ENCODE data around the gene NCOA7.
"Not testable (repeated sequence)": the region's sequence is repeated elsewhere in the genome, so short reads cannot be mapped to it uniquely, and the experiment has no call there.

The NCOA7 gene

GRCh38 chr6:125918681-125919566, 128.2 kb downstream of the NCOA7 start:
- peak; percentile 32 for DNase-seq (ENCODE audit: low read depth)

DNA sequence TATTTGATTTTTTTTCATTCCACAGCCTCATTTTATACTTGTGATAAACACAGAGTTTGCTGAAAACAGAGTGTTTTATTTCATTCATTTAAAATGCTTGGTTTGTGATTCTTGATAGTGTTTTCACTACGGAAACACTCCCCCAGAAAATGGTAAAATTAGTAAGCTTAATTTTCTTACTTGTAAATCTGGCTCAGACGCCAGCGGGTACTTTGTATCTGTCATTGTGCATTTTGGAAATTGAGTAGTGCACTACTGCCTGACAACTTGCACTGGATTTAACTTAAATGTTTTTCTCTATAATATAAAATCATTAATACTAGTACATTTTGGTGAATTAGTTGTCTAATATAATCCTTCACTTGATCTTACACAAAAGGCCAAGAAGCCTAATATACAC, 128.9 kb downstream of the NCOA7 start:
- DNase-seq (ENCODE audit: low read depth), result no peak

GRCh38 chr6:125922322-125922860, 131.6 kb downstream of the NCOA7 start:
- no peak for DNase-seq (ENCODE audit: low read depth)

DNA sequence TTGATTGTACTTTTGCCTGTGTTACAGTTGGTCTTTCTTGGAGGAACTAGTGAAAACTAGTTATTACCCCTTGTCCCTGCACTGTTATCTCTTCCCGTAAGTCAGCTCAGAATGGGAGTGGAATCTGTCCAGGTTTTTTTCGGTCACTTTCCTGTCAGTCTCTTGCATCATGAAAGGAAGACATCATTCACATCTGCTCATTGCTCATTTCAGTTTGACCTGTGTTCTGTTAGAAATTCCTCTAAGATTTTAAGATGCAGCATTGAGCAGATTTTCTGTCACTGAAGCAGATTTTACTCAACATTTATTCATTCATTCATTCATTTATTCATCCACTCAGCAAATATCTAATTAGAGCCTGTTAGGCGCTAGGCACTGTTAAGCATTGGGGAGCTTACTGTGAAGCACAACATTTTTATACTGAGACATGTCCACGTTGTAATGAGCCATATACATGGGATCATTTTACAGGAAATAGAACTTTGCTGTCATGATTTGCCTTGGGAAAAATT, 132.7 kb downstream of the NCOA7 start:
- DNase-seq (ENCODE audit: low read depth), result no peak

GRCh38 chr6:125924169-125924568, 133.4 kb downstream of the NCOA7 start:
- DNase-seq (ENCODE audit: low read depth), result no peak

GRCh38 chr6:125924697-125925358, 134.1 kb downstream of the NCOA7 start:
- no peak for DNase-seq (ENCODE audit: low read depth)

DNA sequence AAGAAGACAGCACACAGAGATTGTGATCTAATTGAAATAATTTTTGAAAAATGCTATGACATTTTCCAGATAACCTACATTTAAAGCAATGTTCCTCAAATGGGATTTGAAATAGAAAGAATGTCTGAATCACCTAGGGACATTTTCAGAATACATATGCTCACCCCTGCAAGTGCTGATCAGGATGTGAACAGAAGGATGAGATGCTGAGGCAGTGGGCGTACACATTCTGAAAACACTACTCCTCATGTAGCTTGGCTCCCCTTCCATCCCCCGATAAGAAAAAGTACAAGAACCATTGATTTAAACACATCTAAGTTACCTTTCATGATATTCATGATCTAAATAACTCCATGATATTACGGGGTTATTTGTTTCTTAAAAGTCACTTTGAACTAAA, 136.0 kb downstream of the NCOA7 start:
- DNase-seq (ENCODE audit: low read depth), result no peak

DNA sequence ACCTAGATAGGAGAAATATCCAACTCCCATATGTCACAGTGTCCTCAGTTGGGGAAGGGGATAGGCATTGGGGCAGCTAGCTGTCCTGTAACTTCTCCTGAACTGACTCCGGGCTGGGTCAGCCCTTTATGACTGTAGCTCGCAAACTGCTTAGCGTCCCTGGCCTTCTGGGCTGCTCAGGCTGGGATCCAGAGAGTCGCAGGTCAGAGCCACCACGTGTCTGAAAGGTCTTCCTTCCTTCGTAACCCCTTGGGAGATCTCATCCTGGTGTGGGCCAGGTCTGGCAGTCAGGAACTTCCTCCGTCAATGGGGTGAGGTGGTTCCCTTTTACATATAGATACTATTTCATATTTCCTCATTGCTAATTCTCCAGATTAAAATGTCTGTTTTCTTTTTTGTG, 137.0 kb downstream of the NCOA7 start:
- no peak for DNase-seq (ENCODE audit: low read depth)

DNA sequence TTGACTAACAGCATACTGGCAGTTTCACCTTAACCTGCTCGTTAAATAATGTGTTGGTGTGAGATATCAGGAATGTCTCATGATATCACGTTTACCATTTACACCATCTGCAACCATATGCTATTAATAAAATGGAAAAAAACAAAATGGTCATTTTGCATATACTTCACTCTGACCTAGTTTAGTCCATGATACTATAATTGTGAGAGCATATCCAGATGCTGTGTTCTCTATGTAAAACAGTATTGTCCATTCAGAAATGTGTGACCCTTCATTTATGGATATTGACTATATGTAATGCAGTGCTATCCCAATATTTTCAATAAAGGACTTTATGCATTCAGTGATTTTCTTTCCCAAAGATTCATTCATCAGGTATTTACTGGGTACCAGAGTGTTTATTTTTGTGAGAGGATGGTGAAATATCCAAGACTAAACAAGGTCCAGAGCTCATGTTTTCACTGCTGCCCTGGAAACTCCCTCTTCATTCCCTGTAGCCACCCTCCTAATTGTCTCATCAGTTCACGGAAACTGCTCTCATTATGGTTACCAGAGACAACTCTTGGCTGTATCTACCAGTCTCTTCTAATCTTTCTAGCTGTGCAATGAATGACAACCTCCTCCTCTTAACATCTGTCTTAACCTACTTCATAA, 140.1 kb downstream of the NCOA7 start:
- DNase-seq (ENCODE audit: low read depth), result no peak

DNA sequence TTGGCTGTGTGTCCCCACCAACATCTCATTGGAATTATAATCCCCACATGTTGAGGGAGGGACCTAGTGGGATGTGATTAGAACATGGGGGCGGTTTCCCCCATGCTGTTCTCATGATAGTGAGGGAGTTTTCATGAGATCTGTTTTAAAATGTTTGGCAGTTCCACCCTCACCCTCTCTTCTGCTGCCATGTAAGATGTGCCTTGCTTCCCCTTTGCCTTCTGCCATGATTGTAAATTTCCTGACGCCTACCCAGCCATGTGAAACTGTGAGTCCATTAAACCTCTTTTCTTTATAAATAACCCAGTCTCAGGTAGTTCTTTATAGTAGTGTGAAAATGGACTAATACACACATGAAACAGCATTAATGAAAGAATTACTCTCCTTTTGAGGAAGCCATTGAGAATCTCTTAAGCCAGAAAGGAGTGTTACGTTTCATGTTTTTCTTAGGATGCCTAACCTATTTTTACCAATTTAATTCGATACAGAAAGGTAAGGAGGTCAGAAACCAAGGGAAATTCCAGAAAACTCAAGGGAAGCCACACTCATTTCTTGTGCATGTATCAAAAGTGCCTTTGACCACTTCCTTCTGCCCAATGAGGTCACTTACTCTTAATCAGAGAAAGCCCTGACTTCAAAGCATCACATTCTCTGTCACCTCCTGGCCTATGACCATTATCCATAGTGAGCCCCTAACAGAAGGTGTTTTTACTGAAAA, 141.1 kb downstream of the NCOA7 start:
- no peak for DNase-seq (ENCODE audit: low read depth)

DNA sequence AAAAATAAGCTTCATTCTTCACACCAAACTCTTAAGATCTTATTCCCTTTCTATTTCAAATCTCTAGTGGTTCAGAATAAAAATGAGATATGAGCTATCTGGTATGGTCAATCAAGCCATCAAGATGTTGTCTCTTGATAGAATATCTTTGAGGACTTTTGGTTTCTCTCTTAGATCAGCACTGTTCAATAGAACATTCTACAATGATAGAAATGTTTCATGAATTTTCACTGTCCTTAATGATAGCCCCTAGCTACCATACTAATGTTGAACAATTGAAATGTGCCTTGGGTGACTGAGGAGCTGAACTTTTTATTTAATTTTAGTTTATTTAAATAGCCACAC, 141.7 kb downstream of the NCOA7 start:
- DNase-seq (ENCODE audit: low read depth), result no peak

GRCh38 chr6:125935520-125935919, 144.8 kb downstream of the NCOA7 start:
- not testable (repeated sequence) for DNase-seq (ENCODE audit: low read depth)

DNA sequence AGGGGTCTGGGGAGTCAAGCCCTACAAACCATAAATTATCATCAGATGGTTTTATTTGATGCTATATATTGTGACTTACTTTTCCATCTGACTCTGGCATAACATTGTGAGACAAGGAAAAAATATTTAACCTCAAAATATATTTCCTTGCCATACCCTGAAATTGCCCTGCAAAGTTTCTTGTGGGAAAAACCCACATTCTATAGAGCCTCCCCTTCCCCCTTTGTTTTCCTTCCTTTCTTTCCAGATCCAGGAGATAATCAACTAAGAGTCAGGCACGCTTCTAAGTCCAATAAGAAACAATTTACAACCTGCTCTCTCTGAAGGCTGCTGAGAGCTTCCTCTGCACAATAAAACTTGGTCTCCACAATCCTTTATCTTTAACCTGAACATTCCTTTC, 148.3 kb downstream of the NCOA7 start:
- DNase-seq (ENCODE audit: low read depth), result no peak

DNA sequence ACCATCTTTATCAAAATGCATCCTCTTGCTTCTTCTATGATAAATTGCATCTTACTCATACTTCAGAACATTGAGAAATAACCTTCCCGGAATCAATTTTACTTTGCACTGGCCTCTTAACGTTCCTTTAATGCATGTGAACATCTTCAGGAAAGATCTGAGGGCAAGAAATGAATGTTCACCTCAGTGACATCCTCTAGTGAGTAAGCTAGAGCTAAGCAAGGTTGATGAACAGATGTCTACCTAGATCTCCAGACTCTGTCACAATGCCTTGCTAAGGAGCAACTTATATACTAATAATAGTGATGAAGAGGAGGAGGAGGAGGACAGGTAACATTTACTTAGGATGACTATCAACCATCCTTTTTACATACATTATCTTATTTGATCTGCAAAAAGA, 149.0 kb downstream of the NCOA7 start:
- DNase-seq (ENCODE audit: low read depth), result no peak

- DNase-seq (ENCODE audit: low read depth), result no peak
These were observed 149.7 kb downstream of the NCOA7 start for GRCh38 chr6:125940247-125941041.

DNA sequence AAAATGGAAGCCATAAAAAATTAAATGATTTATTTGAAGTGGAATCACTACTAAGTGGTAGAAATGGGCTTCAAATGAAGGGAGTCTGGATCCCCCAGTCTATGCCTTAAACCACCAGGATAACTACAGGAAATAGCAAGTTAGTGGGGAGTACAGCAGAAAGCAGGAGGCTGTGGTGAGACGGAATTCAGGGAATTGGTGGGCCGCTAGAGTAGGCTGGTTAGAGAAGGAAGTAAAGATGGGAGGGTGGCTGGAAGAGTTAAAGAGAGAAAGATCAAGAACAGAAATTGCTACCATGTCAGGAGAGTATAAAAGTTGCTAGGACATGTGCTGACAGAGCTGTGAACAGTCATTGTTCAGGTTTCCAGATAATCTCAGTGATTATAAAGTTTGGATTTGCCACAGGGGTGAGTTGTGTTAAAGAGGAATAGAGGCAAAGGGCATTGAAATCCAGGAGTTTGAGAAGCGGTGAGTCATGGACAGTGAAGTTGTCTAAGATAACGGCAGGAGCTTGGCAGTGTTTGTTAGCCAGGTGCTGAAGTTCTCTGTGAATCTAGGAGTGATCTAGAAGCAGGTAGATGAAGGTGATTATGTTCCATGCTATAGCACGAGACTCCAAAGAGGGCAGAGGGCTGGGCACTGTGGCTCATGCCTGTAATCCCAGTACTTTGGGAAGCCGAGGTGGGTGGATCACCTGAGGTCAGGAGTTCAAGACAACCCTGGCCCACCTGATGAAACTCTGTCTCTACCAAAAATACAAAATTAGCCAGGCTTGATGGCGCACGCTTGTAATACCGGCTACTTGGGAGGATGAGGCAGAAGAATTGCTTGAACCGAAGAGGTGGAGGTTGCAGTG, 152.1 kb downstream of the NCOA7 start:
- DNase-seq (ENCODE audit: low read depth), result no peak

GRCh38 chr6:125943528-125944433, 153.0 kb downstream of the NCOA7 start:
- no peak for DNase-seq (ENCODE audit: low read depth)

DNA sequence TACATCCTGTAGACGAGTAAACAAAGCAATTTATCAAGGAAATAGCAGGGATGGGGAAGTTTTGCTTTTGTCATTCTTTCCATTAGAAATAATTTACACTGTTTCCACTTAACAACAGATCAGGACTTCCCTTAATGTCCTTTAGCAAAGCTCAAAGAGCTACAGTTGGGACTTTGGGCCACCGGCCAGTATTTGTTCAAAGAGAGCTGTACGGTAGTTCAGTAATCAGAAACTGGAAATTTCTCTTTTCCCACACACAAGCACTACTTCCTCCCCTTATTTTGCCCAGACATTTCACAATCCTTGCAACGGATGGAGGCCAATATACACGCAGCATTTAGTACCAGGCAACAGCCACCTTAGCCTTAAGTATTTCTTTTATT, 153.7 kb downstream of the NCOA7 start:
- DNase-seq (ENCODE audit: low read depth), result no peak

DNA sequence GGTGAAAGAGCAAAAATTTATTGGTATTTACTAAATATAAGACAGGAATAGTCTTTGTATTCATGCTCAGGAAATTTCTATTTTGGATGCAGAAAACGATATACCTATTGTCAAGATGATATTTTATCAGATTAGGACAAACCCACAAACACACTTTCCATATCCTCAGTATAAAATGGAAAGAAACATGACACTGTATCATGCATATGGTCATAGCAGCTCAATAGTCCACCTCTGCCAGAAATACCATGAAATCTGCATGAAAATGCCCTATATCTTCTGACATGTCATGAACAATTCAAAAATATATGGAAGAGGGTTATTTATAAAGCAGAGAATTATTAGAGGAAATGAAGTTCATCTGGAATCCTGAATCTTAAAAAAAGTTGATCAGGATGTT, 154.1 kb downstream of the NCOA7 start:
- DNase-seq (ENCODE audit: low read depth), result no peak

All from activated T-cell treated with anti-CD3 and anti-CD28 coated beads for 24 hours (primary cell).